A673 (cell line): Measurements from ENCODE around the gene WLS.

ENCODE experiments used
- CTCF ChIP-seq: fragments of 300-800, 200-600 bp; sonication (generic); conservative IDR thresholded peaks from 2 replicates; pipeline ENCODE4 v1.5.1; 2017; ENCODE audit warnings: low read depth, mild to moderate bottlenecking, antibody characterized with exemption, low read length, moderate library complexity, mixed read lengths
- EZH2 ChIP-seq: fragments of 200-600 bp; sonication (generic); IDR thresholded peaks from 2 replicates; pipeline ENCODE4 v1.6.1; 2017; ENCODE audit warnings: borderline replicate concordance, low read depth, mild to moderate bottlenecking, mixed read lengths, antibody characterized with exemption, low read length; ENCODE audit not compliant: poor library complexity, severe bottlenecking

- TF ChIP-seq EZH2 (no peak), CTCF (no peak)
Observed at GRCh38 chr1:68165665-68166064, 66.7 kb downstream of the WLS start.
